ENCODE data around the gene FAM149A.

- TF ChIP-seq CTCF (IDR thresholded peaks at IDR 0.05; ENCODE audit: poor library complexity, severe bottlenecking), result no peak
- TF ChIP-seq EP300 (conservative IDR thresholded peaks at IDR 0.05; ENCODE audit: poor library complexity, severe bottlenecking), result no peak
Measured at GRCh38 chr4:186134257-186134656, 29.8 kb downstream of the FAM149A start.
